Progenitor cell of endocrine pancreas (in vitro differentiated cells): ENCODE data around the gene TMEM267. TPM values are rescaled to one million over a fixed set of nuclear protein-coding genes. Genes with fewer than 3 reads are reported as not detected.
"Not testable (repeated sequence)": the region's sequence is repeated elsewhere in the genome, so short reads cannot be mapped to it uniquely, and the experiment has no call there.

Experiments
- DNase-seq: peaks from one replicate; pipeline ENCODE4 v3.0.0; 2021; ENCODE audit warnings: low spot score; ENCODE audit not compliant: unreplicated experiment
- H3K27ac Mint-ChIP-seq: 2 replicates; pipeline ENCODE4 v1.8.0; 2021; ENCODE audit warnings: mild to moderate bottlenecking, moderate library complexity, mixed read lengths
- H3K27me3 Mint-ChIP-seq: 2 replicates; pipeline ENCODE4 v1.8.0; 2021; ENCODE audit warnings: mixed read lengths
- H3K36me3 Mint-ChIP-seq: 2 replicates; pipeline ENCODE4 v1.8.0; 2022; ENCODE audit warnings: mixed read lengths; ENCODE audit not compliant: insufficient read depth
- H3K4me1 Mint-ChIP-seq: 2 replicates; pipeline ENCODE4 v1.8.0; 2021; ENCODE audit warnings: low read depth, mixed read lengths
- H3K4me3 Mint-ChIP-seq: 2 replicates; pipeline ENCODE4 v1.8.0; 2021; ENCODE audit warnings: low read depth, mild to moderate bottlenecking, moderate library complexity, mixed read lengths
- H3K9me3 Mint-ChIP-seq: 2 replicates; pipeline ENCODE4 v1.8.0; 2021; ENCODE audit warnings: low read depth, mixed read lengths
- CTCF ChIP-seq: fragments of 200-600 bp; sonication (generic); IDR thresholded peaks from one replicate; pipeline ENCODE4 v1.5.0; 2021; ENCODE audit warnings: antibody characterized with exemption, mild to moderate bottlenecking; ENCODE audit not compliant: unreplicated experiment
- total RNA-seq: library from RNA; stranded (reverse); gene quantifications from 2 replicates; pipeline ENCODE4 v1.2.1, GENCODE V29; 2021

TMEM267 gene
- total RNA-seq, 1 donor from 2014 or later = 8.6 TPM

GRCh38 chr5:43456556-43456955, 27.1 kb downstream of the TMEM267 start:
- TF ChIP-seq CTCF = no peak
- H3K27ac Mint-ChIP-seq = no peak overlapping the region
- no peak overlapping the region for H3K4me3 Mint-ChIP-seq
- no peaks in the 10 kb centered on the region for H3K27me3 Mint-ChIP-seq
- peaks cover 18% of the 10 kb centered on the region for H3K36me3 Mint-ChIP-seq
- peaks cover 19% of the 10 kb centered on the region for H3K9me3 Mint-ChIP-seq
- H3K4me1 Mint-ChIP-seq = no peaks in the 10 kb centered on the region
- DNase-seq = no peak

- Mint-ChIP-seq H3K36me3 (peaks cover 27% of the 10 kb centered on the region), H3K9me3 (peaks cover 36% of the 10 kb centered on the region)
- not testable (repeated sequence) for H3K4me1 Mint-ChIP-seq, H3K27me3 Mint-ChIP-seq, H3K4me3 Mint-ChIP-seq, H3K27ac Mint-ChIP-seq, DNase-seq
Observed at GRCh38 chr5:43441575-43441974, 42.1 kb downstream of the TMEM267 start.

GRCh38 chr5:43437062-43437660, 46.5 kb downstream of the TMEM267 start:
- H3K9me3 Mint-ChIP-seq = peaks cover 25% of the 10 kb centered on the region

GRCh38 chr5:43433382-43433781, 50.3 kb downstream of the TMEM267 start:
- no peak for DNase-seq
- Mint-ChIP-seq H3K27me3 (no peaks in the 10 kb centered on the region), H3K4me3 (no peak overlapping the region), H3K27ac (no peak overlapping the region), H3K4me1 (peaks cover 5% of the 10 kb centered on the region), H3K9me3 (peaks cover 8% of the 10 kb centered on the region), H3K36me3 (no peaks in the 10 kb centered on the region)
- TF ChIP-seq CTCF = no peak

More at GRCh38 chr5:43437062-43437660, 46.5 kb downstream of the TMEM267 start:
- Mint-ChIP-seq H3K27me3 (no peaks in the 10 kb centered on the region), H3K36me3 (peaks cover 5% of the 10 kb centered on the region), H3K4me3 (no peak overlapping the region), H3K4me1 (peaks cover 5% of the 10 kb centered on the region), H3K27ac (no peak overlapping the region)
- no peak for DNase-seq
- TF ChIP-seq CTCF = no peak

GRCh38 chr5:43432486-43433375, 50.9 kb downstream of the TMEM267 start:
- H3K27ac Mint-ChIP-seq = no peak overlapping the region

More at GRCh38 chr5:43432486-43433375, 50.9 kb downstream of the TMEM267 start:
- no peaks in the 10 kb centered on the region for H3K27me3 Mint-ChIP-seq
- no peak for TF ChIP-seq CTCF
- H3K9me3 Mint-ChIP-seq = peaks cover 3% of the 10 kb centered on the region
- peaks cover 5% of the 10 kb centered on the region for H3K4me1 Mint-ChIP-seq
- H3K36me3 Mint-ChIP-seq = no peaks in the 10 kb centered on the region
- DNase-seq = no peak
- H3K4me3 Mint-ChIP-seq = no peak overlapping the region
